Panc1 (cell line): ENCODE results near the gene HIPK2.

Experiments used
- CTCF ChIP-seq: fragments of 450-650 bp; IDR thresholded peaks from 2 replicates; pipeline ENCODE4 v1.5.1; 2017; ENCODE audit warnings: mild to moderate bottlenecking
- REST ChIP-seq, 2 experiments: IDR thresholded peaks; 2 replicates each; pipeline ENCODE4 v1.6.1; 2011 to 2012; ENCODE audit warnings: low read depth in 2 of 2, control low read depth in 1 of 2, low read length in 1 of 2, mild to moderate bottlenecking in 1 of 2, moderate library complexity in 1 of 2; ENCODE audit not compliant: insufficient read depth in 1 of 2

GRCh38 chr7:139639563-139639962 is 138.2 kb downstream of the HIPK2 start:
- TF ChIP-seq REST (IDR thresholded peaks at IDR 0.05; ENCODE audit: insufficient read depth in 1 of 2, low read depth in 2 of 2, low read length in 1 of 2), result no peak
- no peak for TF ChIP-seq CTCF
